A204.1 (cell line): ENCODE data around the gene ADGRG1.

Experiments used
- FAIRE-seq: peaks from 2 replicates; lab custom pipeline; 2012; peaks lifted over from hg19 to GRCh38; lab: Jason Lieb, UNC

The ADGRG1 gene

GRCh38 chr16:57635266-57636097, 7.1 kb downstream of the ADGRG1 start:
- FAIRE-seq: no peak

- FAIRE-seq: no peak
Measured at GRCh38 chr16:57636184-57636583, 7.8 kb downstream of the ADGRG1 start.

- no peak for FAIRE-seq
Measured at GRCh38 chr16:57637020-57637419, 8.6 kb downstream of the ADGRG1 start.

- no peak for FAIRE-seq
Measured at GRCh38 chr16:57637424-57637823, 9.0 kb downstream of the ADGRG1 start.

- FAIRE-seq: no peak
Measured at GRCh38 chr16:57637965-57638364, 9.5 kb downstream of the ADGRG1 start.

- no peak for FAIRE-seq
Measured at GRCh38 chr16:57638381-57638780, 10.0 kb downstream of the ADGRG1 start.

- FAIRE-seq: no peak
Measured at GRCh38 chr16:57639172-57639887, 10.9 kb downstream of the ADGRG1 start.

GRCh38 chr16:57640185-57640584, 11.8 kb downstream of the ADGRG1 start:
- no peak for FAIRE-seq

- no peak for FAIRE-seq
Measured at GRCh38 chr16:57640612-57641011, 12.2 kb downstream of the ADGRG1 start.

- FAIRE-seq: no peak
Measured at GRCh38 chr16:57642160-57643135, 14.0 kb downstream of the ADGRG1 start.

- no peak for FAIRE-seq
Measured at GRCh38 chr16:57643147-57643874, 14.9 kb downstream of the ADGRG1 start.

GRCh38 chr16:57643910-57644309, 15.5 kb downstream of the ADGRG1 start:
- no peak for FAIRE-seq

GRCh38 chr16:57644383-57645014, 16.1 kb downstream of the ADGRG1 start:
- no peak for FAIRE-seq

GRCh38 chr16:57645169-57645568, 16.7 kb downstream of the ADGRG1 start:
- no peak for FAIRE-seq

GRCh38 chr16:57645691-57646387, 17.4 kb downstream of the ADGRG1 start:
- FAIRE-seq: no peak

- FAIRE-seq: no peak
Measured at GRCh38 chr16:57646388-57647039, 18.1 kb downstream of the ADGRG1 start.

- no peak for FAIRE-seq
Measured at GRCh38 chr16:57647136-57647875, 18.9 kb downstream of the ADGRG1 start.

GRCh38 chr16:57648125-57648524, 19.7 kb downstream of the ADGRG1 start:
- FAIRE-seq: no peak
